Anterior cingulate cortex (tissue), 58 donors: Measurements from ENCODE around the gene CPEB4.

Experiments used
- DNase-seq, 58 donors: peaks; one replicate each; lab custom pipeline; 2025; lab: John Stamatoyannopoulos, UW

CPEB4 gene

DNA sequence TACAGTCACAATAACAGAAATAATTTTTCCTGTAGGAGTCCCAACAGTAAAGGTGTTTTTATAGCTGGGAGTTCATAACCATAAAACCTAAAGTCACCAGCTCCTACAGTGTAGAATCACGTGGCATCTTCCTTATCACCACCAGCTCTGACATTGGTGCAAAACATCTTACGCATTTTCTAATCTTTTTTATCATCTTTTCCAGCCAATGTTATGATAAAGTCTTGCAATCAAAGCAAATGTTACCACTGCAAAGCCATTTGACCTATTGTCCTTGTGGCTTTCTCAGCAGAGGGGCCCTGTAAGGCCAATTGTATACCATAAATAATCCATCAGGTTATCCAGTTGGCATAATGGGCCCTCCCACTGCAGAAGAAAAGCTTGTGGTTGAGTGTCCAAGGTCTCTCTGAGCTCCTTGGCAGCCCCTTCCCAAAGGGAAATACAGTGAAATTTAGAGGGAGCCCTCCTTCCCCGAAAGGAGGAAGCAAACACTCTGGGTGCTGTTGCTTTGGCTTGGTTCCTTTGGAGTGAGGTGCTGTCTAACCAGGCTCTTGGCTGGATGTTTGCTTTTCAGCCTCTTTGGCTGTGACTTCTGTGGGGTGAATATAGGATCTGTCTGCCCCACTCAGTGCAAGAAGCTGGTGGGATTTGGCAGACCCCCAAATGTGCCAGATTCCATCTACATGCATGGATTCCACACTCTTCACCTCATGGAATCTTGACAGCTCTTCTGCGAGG lies 29.3 kb upstream of the CPEB4 start:
- DNase-seq = no peak

DNA sequence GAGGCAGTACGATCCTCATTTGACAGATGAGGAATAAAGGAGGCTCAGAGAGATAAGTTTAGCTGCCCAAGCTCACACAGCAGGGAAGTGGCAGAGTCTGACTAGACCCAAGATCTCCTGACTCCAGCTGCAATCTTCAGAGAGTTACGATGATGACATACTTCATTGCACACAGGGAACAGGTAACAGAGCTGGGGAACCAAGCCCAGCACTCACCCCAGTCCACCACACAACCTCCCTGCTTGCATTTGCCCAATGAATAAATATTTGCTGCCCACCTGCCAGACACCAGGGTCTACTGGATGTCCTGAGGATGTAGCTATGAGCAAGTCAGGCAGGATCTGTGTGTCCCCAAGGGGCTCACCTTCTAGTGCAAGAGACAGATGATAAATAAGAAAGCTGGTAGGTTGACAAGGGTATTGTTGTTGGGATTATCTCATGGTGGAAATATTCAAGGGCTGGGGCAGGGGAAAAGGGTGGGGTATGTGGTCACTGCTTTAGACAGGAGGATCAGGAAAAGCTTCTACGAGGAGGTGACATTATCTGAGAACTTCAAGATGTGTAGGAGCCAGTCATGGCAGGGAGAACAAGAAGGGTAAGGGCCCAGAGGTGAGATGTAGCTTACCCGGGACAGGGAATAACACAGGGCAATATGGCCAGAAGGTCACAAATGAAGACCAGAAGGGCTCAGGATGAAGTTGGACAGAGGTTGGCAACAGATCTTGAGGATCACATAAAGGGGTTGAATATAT lies 28.6 kb upstream of the CPEB4 start:
- no peak for DNase-seq

DNA sequence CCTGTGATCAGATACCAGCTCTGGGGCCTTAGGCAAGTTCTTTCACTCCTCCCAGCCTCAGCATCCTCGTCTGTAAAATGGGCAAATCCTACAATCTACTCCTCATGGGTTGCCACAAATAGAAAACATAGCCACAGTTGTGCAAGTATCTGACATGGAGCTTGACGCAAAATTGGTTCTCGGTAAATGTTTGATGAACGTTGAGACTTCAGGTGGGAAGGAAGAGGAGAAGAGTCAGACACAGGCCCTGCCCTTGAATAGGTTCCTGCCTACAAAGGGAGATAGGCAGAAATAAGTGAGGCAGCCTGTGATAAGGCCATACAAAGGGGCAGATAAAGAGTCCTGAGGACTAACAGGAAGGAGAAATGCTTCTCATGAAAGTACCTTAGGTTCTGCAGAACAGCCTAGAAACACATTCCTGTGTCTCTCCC lies 26.1 kb upstream of the CPEB4 start:
- no peak for DNase-seq

DNA sequence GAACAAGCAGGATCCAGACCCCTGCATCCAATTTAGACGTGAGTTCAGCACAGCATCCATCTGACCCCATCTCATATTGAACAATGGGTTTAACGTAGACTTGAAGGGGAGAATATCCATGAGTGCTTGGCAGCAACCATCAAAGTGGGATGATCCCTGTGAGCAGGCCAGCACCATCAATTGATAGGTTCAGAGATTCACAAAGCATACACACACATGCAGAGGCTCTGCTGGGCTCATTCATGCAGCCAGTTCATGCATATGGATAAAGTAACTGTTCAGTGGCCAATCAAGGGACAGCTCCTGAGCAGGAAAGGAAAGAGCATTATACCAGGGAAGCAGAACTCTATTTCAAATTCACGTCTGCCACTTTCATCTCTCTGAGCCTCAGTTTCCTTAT lies 24.8 kb upstream of the CPEB4 start:
- DNase-seq = no peak

DNA sequence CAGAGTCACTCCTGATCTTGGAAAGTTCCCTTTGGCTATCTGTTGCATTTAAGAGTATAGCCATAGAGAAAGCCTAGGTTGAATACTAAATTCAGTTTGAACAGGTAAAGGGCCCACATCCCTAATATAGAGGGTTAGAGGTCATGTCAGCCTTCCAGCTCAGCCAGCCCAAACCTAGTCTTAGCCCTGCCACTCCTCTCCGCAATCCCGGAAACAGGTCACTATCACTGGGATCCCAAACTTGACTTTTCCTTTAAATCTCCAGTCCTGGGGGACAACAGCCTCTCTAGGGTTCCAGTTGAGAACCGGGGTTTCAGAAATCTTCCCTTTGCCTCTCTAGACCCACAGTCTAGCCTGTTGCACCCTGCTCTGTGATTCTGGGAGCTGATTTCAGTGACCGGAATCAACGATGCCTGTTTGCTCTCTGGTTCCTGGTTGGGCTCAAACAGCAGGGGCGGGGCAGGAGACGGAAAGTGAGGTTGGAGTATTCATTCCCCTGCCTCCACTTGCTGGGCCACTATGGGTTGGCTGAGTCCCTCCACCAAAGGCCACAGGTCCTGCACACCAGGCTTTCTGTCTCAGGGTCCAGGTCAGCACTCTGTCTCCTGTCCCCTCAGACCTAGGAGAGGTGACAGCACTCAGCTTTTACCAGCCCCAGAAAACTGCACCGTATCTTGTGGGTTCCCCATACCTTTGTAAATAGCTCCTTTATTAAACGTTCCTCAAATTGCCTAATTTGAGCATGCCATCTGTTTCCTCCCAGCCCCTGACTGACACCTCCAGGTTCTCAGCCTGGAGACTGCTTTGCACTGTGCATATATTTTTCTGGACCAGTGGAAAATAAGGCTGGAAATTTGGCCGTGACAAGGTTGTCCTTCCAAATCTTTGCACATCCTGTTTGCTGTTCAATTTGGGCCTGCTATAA lies 23.8 kb upstream of the CPEB4 start:
- peak in 2 of 58 donors; percentile 12 to 13 for DNase-seq

DNA sequence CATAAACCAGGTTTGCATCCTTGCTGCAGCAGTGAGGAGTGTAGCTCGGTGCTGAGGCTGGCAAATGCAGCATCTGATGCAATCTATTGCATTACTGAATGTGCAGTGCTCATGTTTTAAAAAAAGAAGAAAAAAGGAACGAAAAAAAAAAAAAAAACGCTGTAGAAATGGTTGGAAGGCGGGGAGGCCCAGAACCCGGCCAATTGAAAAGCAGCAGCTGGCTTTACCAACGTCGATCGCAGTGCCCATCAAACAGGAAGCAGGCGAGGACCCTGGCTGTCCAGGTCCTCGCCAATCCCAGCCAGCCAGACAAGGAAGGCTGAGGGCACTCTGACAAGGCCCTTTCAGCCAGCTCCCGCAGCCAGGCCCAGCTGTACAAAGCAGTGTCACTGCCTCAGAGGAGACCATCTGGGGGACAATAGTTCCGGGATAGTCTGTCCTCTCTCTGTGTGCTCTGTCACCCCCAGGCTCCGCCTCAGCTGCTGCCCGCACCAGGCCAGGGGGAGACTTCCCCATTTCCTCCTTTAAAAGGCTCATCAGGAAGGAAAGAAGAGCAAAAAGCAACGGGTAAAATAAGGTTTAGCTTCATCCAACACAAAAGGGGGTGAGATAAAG lies 21.8 kb upstream of the CPEB4 start:
- peak in 57 of 58 donors; percentile 4 to 97 (median 83) for DNase-seq

DNA sequence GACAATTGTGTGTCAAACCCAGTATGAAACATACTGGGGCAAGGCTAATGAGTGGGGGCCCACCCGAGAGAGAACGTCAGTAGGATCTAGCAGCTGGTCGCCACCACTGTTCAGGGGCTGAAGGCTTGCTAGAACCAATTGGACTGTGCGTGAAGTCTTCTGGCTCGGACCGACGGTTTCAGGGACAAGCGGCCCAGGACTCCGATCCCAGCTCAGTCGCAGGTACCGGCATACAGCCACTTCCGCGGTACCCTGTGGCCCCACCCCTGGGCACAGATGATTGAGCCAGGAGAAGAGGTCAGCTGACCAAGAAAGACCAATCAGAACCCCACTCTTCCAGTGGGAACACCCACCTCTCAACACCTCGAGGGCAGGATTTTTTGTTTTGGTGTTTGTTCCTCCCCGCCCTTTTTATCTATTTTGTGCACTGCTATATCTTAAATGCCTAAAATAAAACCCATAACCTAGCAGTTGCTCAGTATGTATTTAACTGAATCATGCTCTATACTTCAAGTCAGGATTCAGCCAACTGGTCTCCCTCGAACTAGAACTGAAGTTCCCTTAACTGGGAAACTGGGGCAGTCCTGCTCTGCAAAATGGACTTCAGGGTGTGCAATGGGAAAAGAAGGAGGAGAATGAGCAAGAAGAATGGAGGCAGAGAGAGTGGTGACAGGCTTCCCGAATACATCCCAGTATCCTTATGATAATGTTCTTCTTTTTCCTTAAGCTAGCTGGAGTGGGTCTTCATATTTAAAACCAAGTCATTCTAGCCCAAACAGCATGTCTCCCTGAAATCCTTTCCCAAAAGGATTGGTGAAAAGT lies 21.1 kb upstream of the CPEB4 start:
- peak in 50 of 58 donors; percentile 13 to 87 (median 66) for DNase-seq

DNA sequence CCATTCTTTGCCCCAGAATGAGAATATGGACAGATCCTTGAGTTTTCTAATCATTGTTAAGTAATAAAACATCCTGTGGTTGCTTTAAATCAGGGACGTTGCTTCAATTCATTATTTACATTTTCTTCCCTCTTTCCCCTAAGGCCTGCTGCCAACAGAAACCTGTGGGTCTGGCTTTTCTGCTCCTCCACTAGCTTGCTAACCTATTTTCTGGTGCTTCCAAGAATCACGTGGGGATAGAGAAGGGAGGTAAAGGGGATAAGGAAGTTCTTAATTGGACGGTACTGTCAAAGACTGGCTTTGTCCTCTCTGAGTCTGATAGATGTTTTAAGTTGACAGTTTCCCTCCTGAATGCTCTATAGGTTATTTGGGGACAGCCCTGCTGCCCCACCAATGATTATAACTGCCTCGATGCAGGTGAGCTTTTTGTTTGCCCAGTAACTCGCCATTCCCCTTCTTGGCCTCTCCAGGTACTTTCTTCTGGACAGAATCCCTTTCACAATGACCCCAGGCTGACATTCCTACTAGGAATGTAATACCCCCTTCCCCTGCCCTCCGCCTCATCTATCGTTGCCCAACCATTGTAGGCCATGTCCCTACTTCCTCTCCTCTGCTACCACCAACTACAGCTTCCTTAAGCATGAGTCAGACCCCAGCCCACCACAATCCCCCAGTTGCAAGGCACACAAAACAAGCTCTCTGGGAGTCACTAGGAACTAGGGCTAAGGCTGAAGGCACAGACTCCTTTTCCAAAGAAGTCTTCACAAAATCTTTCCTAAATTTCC lies 19.9 kb upstream of the CPEB4 start:
- DNase-seq = no peak

DNA sequence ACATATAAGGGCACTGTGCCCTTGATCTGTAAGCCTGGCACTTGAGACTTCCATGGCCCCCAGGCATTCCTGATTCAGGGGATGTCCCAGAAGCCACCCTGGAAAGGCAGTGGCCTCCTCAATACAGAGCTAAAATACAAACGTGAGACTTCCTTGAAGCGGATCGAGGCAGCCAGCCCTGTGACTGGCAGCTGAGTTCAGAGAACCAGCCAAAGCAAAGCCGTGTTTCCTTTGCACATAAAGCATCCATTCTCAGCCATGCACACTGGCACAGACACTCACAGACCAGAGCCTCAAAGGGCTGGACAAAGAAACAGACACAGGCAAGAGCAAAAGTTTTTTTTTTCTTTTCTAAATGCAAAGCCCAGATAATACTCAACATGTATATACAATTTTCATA lies 18.8 kb upstream of the CPEB4 start:
- DNase-seq = peak in 51 of 58 donors; percentile 6 to 88 (median 64)

DNA sequence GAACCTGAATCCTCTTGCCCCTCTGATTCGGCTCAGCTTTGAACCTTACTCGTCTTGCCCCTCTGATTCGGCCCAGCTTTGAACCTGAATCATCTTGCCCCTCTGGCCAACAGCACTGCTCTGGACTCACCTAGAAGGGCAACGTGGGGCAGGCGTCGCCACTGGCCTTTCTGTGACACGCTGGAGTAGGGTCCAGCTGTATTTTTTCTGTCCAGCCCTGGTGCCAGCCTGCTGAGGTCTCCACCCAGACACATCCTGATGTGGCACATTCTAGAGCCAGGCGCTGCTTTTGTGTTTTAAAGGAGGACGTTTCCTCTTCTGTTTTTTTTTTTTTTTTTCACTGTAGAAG lies 15.2 kb upstream of the CPEB4 start:
- no peak for DNase-seq

DNA sequence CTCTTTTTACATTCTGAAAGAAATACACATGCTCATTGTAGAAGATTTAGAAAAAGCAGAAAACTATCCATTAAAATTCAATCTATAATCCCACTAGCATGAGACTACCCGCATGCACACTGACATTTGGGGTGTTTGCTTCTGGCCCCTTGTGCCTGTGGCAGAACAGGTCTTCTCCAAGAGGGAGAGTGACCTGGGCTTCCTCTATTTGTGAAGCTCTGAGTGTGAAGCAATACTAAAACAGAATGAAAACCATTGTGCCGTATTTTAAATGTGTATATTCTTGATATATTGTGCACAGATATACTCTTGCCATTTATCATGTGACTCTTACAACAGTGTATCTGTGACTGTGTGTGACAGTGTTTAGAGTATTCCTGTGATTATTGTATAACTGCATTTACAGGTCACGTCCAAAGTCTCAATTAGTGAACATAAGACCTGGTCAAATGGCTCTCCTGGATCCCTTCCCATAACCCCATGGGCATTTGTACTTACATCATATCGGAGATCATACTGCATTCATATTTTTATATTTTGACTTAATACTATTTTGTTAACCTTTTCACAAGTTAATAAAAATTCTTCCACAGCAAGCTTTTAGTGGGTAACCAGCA lies 14.7 kb upstream of the CPEB4 start:
- DNase-seq = no peak

DNA sequence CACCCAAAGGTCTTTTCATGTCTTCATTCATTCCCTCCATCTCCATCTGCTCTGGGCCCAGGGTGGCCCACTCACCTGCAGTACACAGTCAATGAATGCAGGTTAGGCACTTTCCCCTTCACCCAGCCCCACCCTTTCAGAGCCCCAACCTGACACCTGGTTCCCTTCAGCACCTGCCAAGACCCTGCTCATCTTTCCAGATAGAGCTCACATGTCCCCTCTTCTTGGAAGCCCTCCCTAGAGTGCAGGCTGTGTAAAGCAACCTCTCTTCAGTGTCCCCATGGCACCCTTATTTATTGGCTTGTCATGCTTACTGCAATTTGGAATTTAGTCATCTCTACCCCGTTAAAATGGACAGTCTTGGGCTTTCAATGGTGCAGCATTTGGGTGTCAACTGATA lies 13.0 kb upstream of the CPEB4 start:
- DNase-seq = no peak

DNA sequence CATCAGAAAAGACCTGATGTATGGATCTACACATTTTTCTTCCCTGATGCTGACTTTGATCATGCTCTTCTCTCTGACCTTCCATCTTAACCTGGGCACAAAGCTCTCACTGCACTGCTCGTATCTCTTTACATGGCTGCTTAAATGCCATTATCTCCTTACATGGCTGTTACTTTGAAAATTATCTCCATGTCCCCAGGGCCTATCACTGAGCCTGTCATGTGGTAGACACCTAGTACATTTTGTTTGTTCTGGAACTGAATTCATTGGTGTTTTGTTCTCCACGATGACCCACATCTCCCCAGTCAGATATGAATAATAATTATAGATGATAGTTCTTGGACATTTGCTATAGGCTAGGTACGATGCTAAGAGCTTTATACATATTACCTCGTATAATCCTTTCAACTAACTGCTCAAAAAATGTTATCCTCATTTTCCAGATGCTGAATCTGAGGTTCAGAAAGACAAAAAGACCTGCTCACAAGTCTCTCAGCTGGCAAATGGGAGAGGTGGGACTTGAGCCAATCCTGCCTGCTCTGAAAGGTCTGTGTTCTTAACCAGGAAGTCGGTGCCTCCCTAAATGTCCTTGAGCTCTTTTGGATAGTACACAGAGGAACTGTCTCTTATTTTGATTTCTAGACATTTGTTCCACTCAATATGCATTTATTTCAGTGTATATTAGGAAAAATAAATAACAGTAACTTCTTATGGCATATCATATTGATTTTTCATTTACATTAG lies 9.8 kb upstream of the CPEB4 start:
- peak in 4 of 58 donors; percentile 21 to 31 (median 25) for DNase-seq

DNA sequence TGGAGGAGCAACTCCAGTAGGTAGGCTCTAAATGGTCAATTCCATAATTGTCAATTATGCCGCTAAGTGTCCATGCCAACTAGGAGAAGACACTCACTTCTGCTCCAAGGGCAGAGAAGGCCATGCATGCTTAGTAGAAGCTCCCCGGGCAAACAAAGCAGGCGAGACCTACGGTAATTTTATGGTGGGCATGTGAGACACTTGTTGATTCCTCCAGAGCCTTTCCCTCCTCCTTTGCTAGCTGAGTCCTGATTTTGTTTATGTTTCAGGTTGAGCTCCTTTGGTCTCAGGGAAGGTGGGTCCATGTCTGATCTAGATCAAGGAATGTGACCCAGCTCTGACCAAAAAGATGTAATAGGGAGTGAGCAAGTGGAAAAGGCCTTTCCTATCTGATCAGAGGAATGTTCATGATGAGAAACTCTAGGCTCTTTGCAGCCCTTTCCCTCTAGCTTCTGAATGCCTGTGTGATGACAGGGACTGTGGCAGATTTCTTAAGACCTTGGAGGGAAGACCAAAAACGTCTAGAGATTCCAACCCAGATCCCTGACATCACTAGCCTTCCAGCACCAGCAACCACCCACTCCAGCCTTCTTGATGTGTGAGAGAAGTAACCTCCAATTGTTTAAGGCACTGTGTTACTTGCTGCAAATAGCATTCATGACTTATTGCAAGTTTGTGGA lies 7.7 kb upstream of the CPEB4 start:
- no peak for DNase-seq

DNA sequence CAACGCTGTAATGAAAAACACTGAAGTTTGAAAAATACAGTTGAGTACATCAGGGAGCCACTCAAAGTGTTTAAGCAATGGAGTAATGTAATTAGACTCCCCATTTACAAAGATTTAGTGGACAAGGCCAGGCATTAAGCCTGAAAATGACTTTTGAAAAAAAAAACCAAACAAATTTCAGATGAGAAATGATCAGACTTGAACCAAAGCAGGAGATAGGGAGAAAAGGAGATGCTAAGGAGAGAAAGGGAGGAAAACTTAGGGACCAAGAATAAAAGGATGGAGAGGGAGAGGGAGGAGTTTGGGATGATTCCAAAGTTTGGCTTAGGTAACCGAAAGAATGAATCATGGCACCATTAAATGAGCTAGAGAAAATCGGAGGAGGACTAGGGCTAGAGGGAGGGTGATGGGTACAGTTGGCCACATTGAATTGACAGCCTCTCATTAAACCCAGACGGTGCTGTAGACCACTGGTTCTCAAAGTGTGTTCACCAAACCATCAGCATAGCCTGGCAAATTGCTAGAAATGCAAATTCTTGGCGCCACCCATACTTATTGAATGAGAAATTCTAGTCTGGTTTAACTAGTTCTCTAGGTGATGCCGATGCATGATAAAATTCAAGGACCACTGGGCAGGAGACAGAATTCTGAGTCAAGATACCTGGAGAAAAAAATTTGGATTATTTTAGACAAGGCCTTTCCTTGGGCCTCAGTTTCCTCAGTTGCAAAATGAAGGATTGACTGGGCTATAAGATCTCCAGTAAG lies 6.2 kb upstream of the CPEB4 start:
- DNase-seq = no peak

DNA sequence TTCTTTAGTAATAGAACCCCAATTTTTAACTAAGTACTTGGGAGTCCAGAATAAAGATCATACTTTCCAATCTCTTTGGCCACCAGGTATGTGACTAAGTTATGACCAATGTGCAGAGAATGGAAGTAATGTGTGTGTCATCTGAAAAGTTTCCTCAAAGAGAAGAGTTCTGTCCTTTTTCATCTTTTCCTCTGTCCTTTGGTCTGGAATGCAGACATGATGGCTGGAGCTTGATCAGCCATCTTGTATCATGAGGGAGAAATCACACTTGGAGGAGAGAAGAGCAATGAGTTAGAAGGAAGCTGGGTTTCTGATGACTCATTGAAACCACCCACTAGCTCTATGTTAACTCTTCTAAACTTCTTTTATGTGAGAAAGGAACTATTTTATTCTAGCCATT lies 5.5 kb upstream of the CPEB4 start:
- DNase-seq = no peak
